ENCODE data around the gene HESX1. TPM values are rescaled to one million over a fixed set of nuclear protein-coding genes. Genes with fewer than 3 reads are reported as not detected.
A peak's percentile ranks its signal among the peaks of the same experiment; 100 is the strongest.

Gene HESX1
- total and polyA plus RNA-seq, 2 donors from 2014 or later, result 0.79 to 2.1 TPM

GRCh38 chr3:57233799-57234198 is 34.0 kb upstream of the HESX1 start:
- H3K27me3 ChIP-seq (ENCODE audit: control insufficient read depth, insufficient read depth, low read length), result no peaks in the 10 kb centered on the region
- no peak for TF ChIP-seq CTCF (IDR thresholded peaks at IDR 0.05; ENCODE audit: borderline replicate concordance, extremely low read depth, insufficient read depth)
- DNase-seq, result no peak
- H3K27ac ChIP-seq (ENCODE audit: low read depth in 2 of 2, low read length in 2 of 2), result no peak overlapping the region
- intact Hi-C loops (cut with DNase I), result no loop called here
- H3K36me3 ChIP-seq (ENCODE audit: control insufficient read depth in 2 of 3, insufficient read depth in 3 of 3, low read length in 3 of 3), result peaks cover 0 to 4% (median 2%) of the 10 kb centered on the region in 3 donors
- no peak overlapping the region for H3K4me3 ChIP-seq (ENCODE audit: low read length in 3 of 3)
- no peaks in the 10 kb centered on the region for H3K9me3 ChIP-seq (ENCODE audit: control insufficient read depth in 2 of 3, insufficient read depth in 1 of 3, low read length in 3 of 3)
- peaks cover 0 to under 1% (median 0%) of the 10 kb centered on the region in 3 donors for H3K4me1 ChIP-seq (ENCODE audit: control insufficient read depth in 2 of 3, insufficient read depth in 2 of 3, low read depth in 1 of 3, low read length in 3 of 3)
- FAIRE-seq, result no peak
- H3K9ac ChIP-seq (ENCODE audit: low read length in 3 of 3), result no peak overlapping the region

GRCh38 chr3:57230006-57230405 is 30.2 kb upstream of the HESX1 start:
- no peak for FAIRE-seq
- Histone ChIP-seq H3K36me3 (ENCODE audit: control insufficient read depth in 2 of 3, insufficient read depth in 3 of 3, low read length in 3 of 3) (no peaks in the 10 kb centered on the region), H3K4me1 (ENCODE audit: control insufficient read depth in 2 of 3, insufficient read depth in 2 of 3, low read depth in 1 of 3, low read length in 3 of 3) (peaks cover 0 to 4% (median 0%) of the 10 kb centered on the region in 3 donors), H3K27me3 (ENCODE audit: control insufficient read depth, insufficient read depth, low read length) (no peaks in the 10 kb centered on the region), H3K27ac (ENCODE audit: low read depth in 2 of 2, low read length in 2 of 2) (no peak overlapping the region), H3K9me3 (ENCODE audit: control insufficient read depth in 2 of 3, insufficient read depth in 1 of 3, low read length in 3 of 3) (no peaks in the 10 kb centered on the region), H3K9ac (ENCODE audit: low read length in 3 of 3) (no peak overlapping the region), H3K4me3 (ENCODE audit: low read length in 3 of 3) (no peak overlapping the region)
- no peak for TF ChIP-seq CTCF (IDR thresholded peaks at IDR 0.05; ENCODE audit: borderline replicate concordance, extremely low read depth, insufficient read depth)
- no peak for DNase-seq
- intact Hi-C loops (cut with DNase I), result no loop called here

- Histone ChIP-seq H3K4me1 (ENCODE audit: control insufficient read depth in 2 of 3, insufficient read depth in 2 of 3, low read depth in 1 of 3, low read length in 3 of 3) (peaks cover 0 to 4% (median 0%) of the 10 kb centered on the region in 3 donors), H3K27me3 (ENCODE audit: control insufficient read depth, insufficient read depth, low read length) (no peaks in the 10 kb centered on the region), H3K9ac (ENCODE audit: low read length in 3 of 3) (peak overlapping the region; percentile 42 to 95 (median 78)), H3K9me3 (ENCODE audit: control insufficient read depth in 2 of 3, insufficient read depth in 1 of 3, low read length in 3 of 3) (no peaks in the 10 kb centered on the region), H3K4me3 (ENCODE audit: low read length in 3 of 3) (peak overlapping the region; percentile 73 to 97 (median 88)), H3K27ac (ENCODE audit: low read depth in 2 of 2, low read length in 2 of 2) (peak overlapping the region; percentile 92 to 93), H3K36me3 (ENCODE audit: control insufficient read depth in 2 of 3, insufficient read depth in 3 of 3, low read length in 3 of 3) (no peaks in the 10 kb centered on the region)
- FAIRE-seq, result no peak
- TF ChIP-seq CTCF (IDR thresholded peaks at IDR 0.05; ENCODE audit: borderline replicate concordance, extremely low read depth, insufficient read depth), result no peak
- intact Hi-C loops (cut with DNase I), result loop anchor here (10.0 kb wide), 1 partner anchor 133 kb away; no protein-coding TSS in a partner anchor
- peak; percentile 46 to 84 (median 80) for DNase-seq
These were observed 28.4 kb upstream of the HESX1 start for GRCh38 chr3:57227930-57228751.
